NT2/D1 (cell line): ENCODE measurements around the gene NCMAP.

ENCODE experiments used
- YY1 ChIP-seq: IDR thresholded peaks from 2 replicates; pipeline ENCODE4 v1.6.1; 2011; ENCODE audit not compliant: insufficient read length, insufficient read depth
- ZNF274 ChIP-seq: IDR thresholded peaks from 2 replicates; pipeline ENCODE4 v1.6.1; 2011; ENCODE audit warnings: mild to moderate bottlenecking, low read depth, low read length

DNA sequence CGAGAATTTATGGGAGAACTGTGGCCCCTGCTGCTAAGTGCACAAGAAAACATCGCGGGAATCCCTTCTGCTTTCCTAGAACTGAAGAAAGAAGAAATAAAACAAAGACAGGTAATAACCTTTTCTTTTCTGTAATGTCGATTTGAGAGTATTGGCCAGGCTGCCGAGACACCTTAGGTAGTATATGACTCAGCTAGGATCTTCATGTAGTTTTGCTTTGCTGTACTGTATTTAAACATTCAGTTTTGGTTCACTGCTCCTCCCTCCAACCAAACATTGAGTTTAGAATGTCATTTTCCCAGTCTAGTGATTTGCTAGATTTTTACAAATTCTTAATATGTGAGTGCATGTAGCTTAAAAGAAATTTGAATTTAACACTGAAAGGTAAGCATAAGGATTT is 93.0 kb downstream of the NCMAP start:
- TF ChIP-seq YY1, result no peak
- no peak for TF ChIP-seq ZNF274
